Measurements from ENCODE around the gene NAPA.

GRCh38 chr19:47469719-47470118, 45.1 kb downstream of the NAPA start:
- TF ChIP-seq CTCF (IDR thresholded peaks at IDR 0.05; ENCODE audit: low read depth, low read length, poor library complexity, severe bottlenecking) (no peak), EZH2phosphoT487 (IDR thresholded peaks at IDR 0.05; ENCODE audit: borderline replicate concordance, low read length) (no peak)

All from DOHH2 (cell line).